B cell (primary cell): ENCODE results near the gene SPSB1.

Experiments used
- CTCF ChIP-seq: fragments of 200-600 bp; IDR thresholded peaks from one replicate; pipeline ENCODE4 v1.8.0; 2022; ENCODE audit warnings: antibody characterized with exemption, mild to moderate bottlenecking
- EZH2 ChIP-seq: IDR thresholded peaks from 2 replicates; pipeline ENCODE4 v1.6.1; 2012; ENCODE audit warnings: borderline replicate concordance, low read depth, mild to moderate bottlenecking, moderate library complexity, low read length; ENCODE audit not compliant: insufficient read depth, poor library complexity, severe bottlenecking

DNA sequence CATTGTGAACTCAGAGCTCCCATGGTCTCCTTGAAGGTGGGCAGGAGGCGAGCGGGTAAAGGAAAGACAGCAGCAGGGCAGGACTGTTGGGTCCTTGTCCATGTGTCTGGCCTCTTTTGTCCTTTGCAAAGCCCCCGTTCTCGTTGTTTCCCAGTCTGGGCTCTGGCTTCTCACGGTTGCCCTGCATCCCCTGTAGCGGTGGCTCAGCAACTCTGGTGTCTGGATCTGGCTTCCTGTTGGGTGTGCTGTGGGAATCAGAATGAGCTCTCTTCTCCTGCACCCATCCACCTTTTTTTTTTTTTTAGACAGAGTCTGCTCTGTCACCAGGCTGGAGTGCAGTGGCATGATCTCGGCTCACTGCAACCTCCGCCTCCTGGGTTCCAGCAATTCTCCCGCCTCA is 47.0 kb upstream of the SPSB1 start:
- no peak for TF ChIP-seq CTCF
- TF ChIP-seq EZH2: no peak
